ENCODE measurements around the gene HLA-DQB1.
"Not testable (repeated sequence)": the region's sequence is repeated elsewhere in the genome, so short reads cannot be mapped to it uniquely, and the experiment has no call there.

The HLA-DQB1 gene

GRCh38 chr6:32659856-32660595 lies 6.4 kb downstream of the HLA-DQB1 start:
- no peak for DNase-seq

- DNase-seq = no peak
Observed at GRCh38 chr6:32658268-32658897, 8.1 kb downstream of the HLA-DQB1 start.

GRCh38 chr6:32657819-32658218 lies 8.6 kb downstream of the HLA-DQB1 start:
- not testable (repeated sequence) for DNase-seq

- not testable (repeated sequence) for DNase-seq
Observed at GRCh38 chr6:32657329-32657728, 9.1 kb downstream of the HLA-DQB1 start.

GRCh38 chr6:32655203-32655710 lies 11.2 kb downstream of the HLA-DQB1 start:
- DNase-seq = no peak

- no peak for DNase-seq
Observed at GRCh38 chr6:32645047-32645703, 21.3 kb downstream of the HLA-DQB1 start.

GRCh38 chr6:32643904-32644303 lies 22.6 kb downstream of the HLA-DQB1 start:
- no peak for DNase-seq

GRCh38 chr6:32642720-32643106 lies 23.7 kb downstream of the HLA-DQB1 start:
- DNase-seq = no peak

GRCh38 chr6:32641785-32642719 lies 24.4 kb downstream of the HLA-DQB1 start:
- DNase-seq = not testable (repeated sequence)

- no peak for DNase-seq
Observed at GRCh38 chr6:32641122-32641521, 25.3 kb downstream of the HLA-DQB1 start.

GRCh38 chr6:32639440-32640394 lies 26.7 kb downstream of the HLA-DQB1 start:
- no peak for DNase-seq

- DNase-seq = no peak
Observed at GRCh38 chr6:32638532-32639219, 27.8 kb downstream of the HLA-DQB1 start.

GRCh38 chr6:32637883-32638282 lies 28.6 kb downstream of the HLA-DQB1 start:
- DNase-seq = no peak

GRCh38 chr6:32637219-32637880 lies 29.1 kb downstream of the HLA-DQB1 start, which contains the start of gene HLA-DQA1:
TSS of gene HLA-DQA1 (plus strand) at chr6:32637406. CDS start at chr6:32637459, 53 bp downstream.
- DNase-seq = no peak

GRCh38 chr6:32635526-32636123 lies 30.8 kb downstream of the HLA-DQB1 start:
- DNase-seq = no peak

- not testable (repeated sequence) for DNase-seq
Observed at GRCh38 chr6:32629793-32630192, 36.7 kb downstream of the HLA-DQB1 start.

GRCh38 chr6:32627831-32628230 lies 38.6 kb downstream of the HLA-DQB1 start:
- no peak for DNase-seq

- no peak for DNase-seq
Observed at GRCh38 chr6:32627249-32627648, 39.2 kb downstream of the HLA-DQB1 start.

GRCh38 chr6:32625137-32625536 lies 41.3 kb downstream of the HLA-DQB1 start:
- DNase-seq = no peak

GRCh38 chr6:32624565-32624964 lies 41.9 kb downstream of the HLA-DQB1 start:
- no peak for DNase-seq

All from NCI-H774 (cell line).